Fibroblast of villous mesenchyme (primary cell): ENCODE results near the gene MILR1. TPM values are rescaled to one million over a fixed set of nuclear protein-coding genes. Genes with fewer than 3 reads are reported as not detected.
A peak's percentile ranks its signal among the peaks of the same experiment; 100 is the strongest.
"Not testable (repeated sequence)": the region's sequence is repeated elsewhere in the genome, so short reads cannot be mapped to it uniquely, and the experiment has no call there.

Source experiments
- DNase-seq: peaks from one replicate; pipeline ENCODE4 v3.0.0-alpha.2; 2010; ENCODE audit warnings: low read depth
- H3K4me3 ChIP-seq: 2 replicates; pipeline ENCODE4 v1.5.1; 2011; ENCODE audit warnings: low read depth, mild to moderate bottlenecking, low read length
- total RNA-seq: library from RNA; depleted of rRNA; stranded (reverse); fragments of >200 nt; gene quantifications from 2 replicates; pipeline ENCODE4 v1.2.3, GENCODE V29; 2012
- TF ChIP-seq, protein P1 (sequence below): IDR thresholded peaks from 2 replicates; pipeline ENCODE4 v1.5.1; 2012; ENCODE audit warnings: low read depth, mild to moderate bottlenecking, low read length; ENCODE audit not compliant: insufficient read depth

Gene MILR1
- total RNA-seq, 1 donor, result 2.6 TPM

DNA sequence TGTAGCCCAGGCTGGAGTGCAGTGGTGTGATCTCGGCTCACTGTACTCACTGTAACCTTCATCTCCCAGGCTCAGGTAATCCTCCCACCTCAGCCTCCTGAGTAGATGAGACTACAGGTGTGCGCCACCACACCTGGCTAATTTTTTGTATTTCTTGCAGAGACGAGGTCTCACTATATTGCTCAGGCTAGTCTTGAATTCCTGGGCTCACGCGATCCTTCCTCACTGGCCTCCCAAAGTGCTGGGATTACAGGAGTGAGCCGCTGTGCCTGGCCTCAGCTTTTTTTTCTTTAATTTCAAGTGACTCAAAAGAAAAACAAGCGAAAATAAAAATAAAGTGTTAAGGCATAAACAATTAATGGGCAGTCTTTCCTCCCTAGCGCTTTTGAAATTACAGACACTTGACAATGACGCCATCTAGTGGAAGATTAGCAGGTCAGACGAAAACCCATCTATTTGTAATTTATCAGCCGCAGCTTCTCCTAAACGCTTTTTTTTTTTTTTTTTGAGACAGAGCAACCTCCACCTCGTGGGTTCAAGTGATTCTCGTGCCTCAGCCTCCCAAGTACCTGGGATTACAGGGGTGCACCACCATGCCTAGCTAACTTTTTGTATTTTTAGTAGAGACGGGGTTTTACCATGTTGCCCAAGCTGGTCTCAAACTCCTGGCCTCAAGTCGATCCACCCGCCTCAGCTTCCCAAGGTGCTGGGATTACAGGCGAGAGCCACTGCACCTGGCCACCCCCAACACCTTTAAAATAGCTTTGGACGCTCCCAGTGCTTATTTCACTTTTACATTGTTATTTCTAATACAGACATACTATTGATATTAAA, 30.2 kb upstream of the MILR1 start:
- TF ChIP-seq, protein P1, sequence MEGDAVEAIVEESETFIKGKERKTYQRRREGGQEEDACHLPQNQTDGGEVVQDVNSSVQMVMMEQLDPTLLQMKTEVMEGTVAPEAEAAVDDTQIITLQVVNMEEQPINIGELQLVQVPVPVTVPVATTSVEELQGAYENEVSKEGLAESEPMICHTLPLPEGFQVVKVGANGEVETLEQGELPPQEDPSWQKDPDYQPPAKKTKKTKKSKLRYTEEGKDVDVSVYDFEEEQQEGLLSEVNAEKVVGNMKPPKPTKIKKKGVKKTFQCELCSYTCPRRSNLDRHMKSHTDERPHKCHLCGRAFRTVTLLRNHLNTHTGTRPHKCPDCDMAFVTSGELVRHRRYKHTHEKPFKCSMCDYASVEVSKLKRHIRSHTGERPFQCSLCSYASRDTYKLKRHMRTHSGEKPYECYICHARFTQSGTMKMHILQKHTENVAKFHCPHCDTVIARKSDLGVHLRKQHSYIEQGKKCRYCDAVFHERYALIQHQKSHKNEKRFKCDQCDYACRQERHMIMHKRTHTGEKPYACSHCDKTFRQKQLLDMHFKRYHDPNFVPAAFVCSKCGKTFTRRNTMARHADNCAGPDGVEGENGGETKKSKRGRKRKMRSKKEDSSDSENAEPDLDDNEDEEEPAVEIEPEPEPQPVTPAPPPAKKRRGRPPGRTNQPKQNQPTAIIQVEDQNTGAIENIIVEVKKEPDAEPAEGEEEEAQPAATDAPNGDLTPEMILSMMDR, result peak; percentile 73
- DNase-seq, result peak; percentile 78
- H3K4me3 ChIP-seq, result no peak overlapping the region

DNA sequence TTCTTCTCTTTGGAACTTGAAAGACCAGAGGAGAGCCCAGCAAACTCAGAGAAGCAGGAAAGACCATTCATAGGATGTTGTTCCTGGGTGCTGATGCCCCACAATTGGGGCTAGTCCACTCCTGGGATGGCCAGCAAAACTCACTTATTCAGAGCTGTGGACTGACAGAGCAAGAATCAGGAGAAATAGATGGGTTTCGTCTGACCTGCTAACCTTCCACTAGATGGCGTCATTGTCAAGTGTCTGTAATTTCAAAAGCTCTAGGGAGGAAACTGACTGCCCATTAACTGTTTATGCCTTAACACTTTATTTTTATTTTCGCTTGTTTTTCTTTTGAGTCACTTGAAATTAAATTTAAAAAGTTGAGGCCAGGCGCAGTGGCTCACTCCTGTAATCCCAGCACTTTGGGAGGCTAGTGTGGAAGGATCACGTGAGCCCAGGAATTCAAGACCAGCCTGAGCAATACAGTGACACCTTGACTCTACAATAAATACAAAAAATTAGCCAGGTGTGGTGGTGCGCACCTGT, 28.7 kb upstream of the MILR1 start:
- peak; percentile 85 for DNase-seq
- TF ChIP-seq, protein P1, result peak; percentile 82
- H3K4me3 ChIP-seq, result no peak overlapping the region

DNA sequence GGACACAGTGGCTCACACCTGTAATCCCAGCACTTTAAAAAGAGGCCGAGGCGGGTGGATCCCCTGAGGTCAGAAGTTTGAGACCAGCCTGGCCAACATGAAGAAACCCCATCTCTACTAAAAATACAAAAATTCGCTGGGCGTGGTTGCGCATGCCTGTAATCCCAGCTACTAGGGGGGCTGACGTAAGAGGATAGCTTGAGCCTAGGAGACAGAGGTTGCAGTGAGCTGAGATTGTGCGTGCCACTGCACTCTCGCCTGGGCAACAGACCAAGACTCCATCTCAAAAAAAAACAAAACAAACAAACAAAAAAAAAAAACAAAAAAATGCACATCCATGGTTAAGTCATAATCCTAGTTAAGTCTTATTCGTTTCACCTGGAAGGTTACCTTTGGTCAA, 26.8 kb upstream of the MILR1 start:
- not testable (repeated sequence) for DNase-seq, H3K4me3 ChIP-seq

DNA sequence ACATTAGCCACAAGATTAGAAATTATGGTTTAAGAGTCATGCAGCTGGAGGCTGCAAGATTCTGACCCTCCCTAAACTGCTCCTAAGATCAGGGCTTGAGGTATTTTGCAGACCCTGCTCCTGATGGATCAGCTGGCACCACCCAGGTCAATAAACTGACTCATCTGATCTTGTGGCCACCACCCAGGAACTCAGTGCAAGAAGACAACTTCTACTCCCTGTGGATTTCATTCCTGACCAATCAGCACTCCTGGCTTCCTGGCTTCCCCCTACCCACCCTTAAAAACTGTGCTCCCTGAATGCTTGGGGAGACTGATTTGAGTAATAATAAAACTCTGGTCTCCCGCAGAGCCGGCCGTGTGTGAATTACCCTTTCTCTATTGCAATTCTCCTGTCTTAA, 25.0 kb upstream of the MILR1 start:
- TF ChIP-seq, protein P1, result no peak
- no peak overlapping the region for H3K4me3 ChIP-seq
- DNase-seq, result no peak

DNA sequence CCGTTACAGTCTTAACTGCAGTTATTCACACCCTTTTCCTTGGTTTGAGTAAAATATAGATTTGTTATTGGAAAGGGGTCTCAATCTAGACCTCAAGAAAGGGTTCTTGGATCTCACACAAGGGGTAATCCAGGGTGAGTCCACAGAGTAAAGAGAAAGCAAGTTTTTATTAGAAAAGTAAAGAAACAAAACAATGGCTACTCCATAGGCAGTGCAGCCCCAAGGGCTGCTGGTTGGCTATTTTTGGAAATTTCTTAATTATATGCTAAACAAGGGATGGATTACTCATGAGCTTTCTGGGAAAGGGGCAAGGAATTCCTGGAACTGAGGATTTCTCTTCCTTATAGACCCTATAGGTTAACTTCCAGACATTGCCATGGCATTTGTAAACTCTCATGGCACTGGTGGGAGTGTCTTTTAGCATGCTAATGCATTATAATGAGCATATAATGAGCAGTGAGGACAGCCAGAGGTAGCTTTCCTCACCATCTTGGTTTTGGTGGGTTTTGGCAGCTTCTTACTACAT, 24.5 kb upstream of the MILR1 start:
- DNase-seq, result no peak
- TF ChIP-seq, protein P1, result no peak
- H3K4me3 ChIP-seq, result no peak overlapping the region

DNA sequence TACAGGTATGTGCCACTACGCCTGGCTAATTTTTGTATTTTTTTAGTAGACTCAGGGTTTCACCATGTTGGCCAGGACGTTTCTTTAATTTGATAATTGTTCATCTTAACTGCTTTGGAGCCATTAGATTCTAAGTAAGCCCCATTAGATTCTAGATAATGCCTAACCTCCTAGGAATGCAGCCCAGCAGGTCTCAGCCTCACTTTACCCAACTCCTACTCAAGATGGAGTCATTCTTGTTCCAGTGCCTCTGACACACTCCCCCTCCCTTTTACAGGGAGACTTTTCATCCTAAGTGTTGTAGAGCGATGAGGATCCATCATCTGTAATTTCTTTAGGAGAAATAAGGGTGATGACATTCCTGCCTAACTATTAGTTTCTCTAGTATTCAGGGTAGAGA, 23.7 kb upstream of the MILR1 start:
- no peak overlapping the region for H3K4me3 ChIP-seq
- TF ChIP-seq, protein P1, result no peak
- DNase-seq, result no peak

DNA sequence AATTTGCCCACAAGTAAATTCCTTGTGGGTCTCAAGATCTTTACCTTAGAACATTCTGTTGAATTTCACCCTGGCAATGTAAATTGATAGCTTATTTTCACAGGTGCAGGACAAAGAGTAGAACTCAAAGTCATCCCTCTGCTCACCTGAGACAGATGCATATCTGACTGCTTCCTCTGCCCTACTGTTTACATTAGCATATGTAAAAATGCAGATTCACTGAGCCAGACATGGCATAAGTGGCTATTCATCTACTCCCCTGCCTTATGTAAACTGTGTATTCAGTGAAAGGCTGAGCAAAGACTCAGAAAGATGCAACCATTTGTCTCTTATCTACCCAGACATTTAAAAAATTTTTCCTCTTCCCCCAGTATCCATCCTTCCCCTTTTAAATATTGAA, 22.3 kb upstream of the MILR1 start:
- no peak overlapping the region for H3K4me3 ChIP-seq
- no peak for DNase-seq
- TF ChIP-seq, protein P1, result no peak
